Neural progenitor cell (in vitro differentiated cells): Measurements from ENCODE around the gene LHX4. TPM values are rescaled to one million over a fixed set of nuclear protein-coding genes. Genes with fewer than 3 reads are reported as not detected.

Source experiments
- DNase-seq: peaks from one replicate; pipeline ENCODE4 v3.0.0-alpha.2; 2016; ENCODE audit warnings: low spot score
- H2AFZ ChIP-seq: fragments of 200-600 bp; sonication (generic); replicated peaks from 2 replicates; pipeline ENCODE4 v1.6.1; 2016; ENCODE audit warnings: antibody characterized with exemption
- H3F3A ChIP-seq: fragments of 200-600 bp; sonication (generic); 2 replicates; pipeline ENCODE4 v1.6.1; 2016; ENCODE audit warnings: antibody characterized with exemption, low read depth
- H3K27ac ChIP-seq: fragments of 200-600 bp; sonication (generic); 2 replicates; pipeline ENCODE4 v1.5.1; 2016; ENCODE audit warnings: mild to moderate bottlenecking
- H3K27me3 ChIP-seq: fragments of 200-600 bp; sonication (generic); 2 replicates; pipeline ENCODE4 v1.6.1; 2016; ENCODE audit warnings: mild to moderate bottlenecking, moderate library complexity
- H3K36me3 ChIP-seq: fragments of 200-600 bp; sonication (generic); 2 replicates; pipeline ENCODE4 v1.5.1; 2016
- H3K4me1 ChIP-seq: fragments of 200-600 bp; sonication (generic); 2 replicates; pipeline ENCODE4 v1.6.1; 2016; ENCODE audit warnings: mixed run types
- H3K4me2 ChIP-seq: fragments of 200-600 bp; sonication (generic); 2 replicates; pipeline ENCODE4 v1.6.1; 2016
- H3K4me3 ChIP-seq: fragments of 200-600 bp; sonication (generic); 2 replicates; pipeline ENCODE4 v1.5.1; 2016
- H3K79me2 ChIP-seq: fragments of 200-600 bp; sonication (generic); 2 replicates; pipeline ENCODE4 v1.6.1; 2016; ENCODE audit warnings: low read depth
- H3K9ac ChIP-seq: fragments of 200-600 bp; sonication (generic); 2 replicates; pipeline ENCODE4 v1.6.1; 2016
- H3K9me3 ChIP-seq: fragments of 200-600 bp; sonication (generic); 2 replicates; pipeline ENCODE4 v1.5.1; 2016; ENCODE audit warnings: low read depth
- H4K20me1 ChIP-seq: fragments of 200-600 bp; sonication (generic); 2 replicates; pipeline ENCODE4 v1.6.1; 2016; ENCODE audit warnings: low read depth
- H3K27ac Mint-ChIP-seq: 3 replicates; pipeline ENCODE4 v1.8.0; 2021; ENCODE audit warnings: mixed read lengths
- H3K27me3 Mint-ChIP-seq: 2 replicates; pipeline ENCODE4 v1.8.0; 2022; ENCODE audit warnings: low read depth, mild to moderate bottlenecking, inconsistent platforms, moderate library complexity, mixed read lengths; ENCODE audit not compliant: insufficient read depth
- H3K36me3 Mint-ChIP-seq: 3 replicates; pipeline ENCODE4 v1.8.0; 2021; ENCODE audit warnings: mixed read lengths
- H3K4me1 Mint-ChIP-seq: 3 replicates; pipeline ENCODE4 v1.8.0; 2021; ENCODE audit warnings: mixed read lengths
- H3K4me3 Mint-ChIP-seq: 3 replicates; pipeline ENCODE4 v1.8.0; 2021; ENCODE audit warnings: mild to moderate bottlenecking, moderate library complexity, mixed read lengths
- H3K9me3 Mint-ChIP-seq: 3 replicates; pipeline ENCODE4 v1.8.0; 2020; ENCODE audit warnings: mixed read lengths
- CTCF ChIP-seq: fragments of 200-600 bp; sonication (generic); IDR thresholded peaks from 2 replicates; pipeline ENCODE4 v1.5.1; 2017; ENCODE audit warnings: antibody characterized with exemption, mild to moderate bottlenecking
- EZH2 ChIP-seq: fragments of 200-600 bp; sonication (generic); IDR thresholded peaks from 2 replicates; pipeline ENCODE4 v1.6.1; 2017; ENCODE audit warnings: antibody characterized with exemption, mild to moderate bottlenecking, moderate library complexity
- EZH2phosphoT487 ChIP-seq: fragments of 200-600 bp; sonication (generic); IDR thresholded peaks from 2 replicates; pipeline ENCODE4 v1.6.1; 2017; ENCODE audit warnings: antibody characterized with exemption
- total RNA-seq: library from RNA; depleted of rRNA; stranded (reverse); fragments of >200 nt; gene quantifications from 2 replicates; pipeline ENCODE4 v1.2.3, GENCODE V29; 2015; ENCODE audit warnings: low replicate concordance

Gene LHX4
- total RNA-seq, 1 donor from 2014 or later, result not detected

DNA sequence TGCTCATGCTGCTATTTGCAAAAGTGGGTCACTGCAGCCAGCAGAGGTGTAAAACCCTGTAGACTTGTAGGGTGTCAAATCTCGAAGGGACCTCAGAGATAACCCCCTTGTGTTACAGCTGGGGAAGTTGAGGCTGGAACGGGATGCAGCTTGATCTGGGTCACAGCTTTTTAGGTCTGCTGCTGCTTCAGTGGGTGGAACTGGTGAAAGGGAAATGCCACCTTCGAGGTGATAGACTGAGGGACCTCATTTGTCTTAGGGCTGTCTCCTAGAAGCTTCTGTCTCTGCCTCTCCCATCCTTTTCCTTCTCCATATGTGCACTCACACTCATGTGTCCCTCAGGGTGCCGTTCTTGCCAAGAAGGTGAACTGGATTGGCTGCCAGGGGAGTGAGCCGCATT is 40.0 kb upstream of the LHX4 start:
- peaks cover 2% of the 10 kb centered on the region for H3K4me1 Mint-ChIP-seq
- H3K27ac Mint-ChIP-seq, result no peak overlapping the region
- Histone ChIP-seq H3F3A (no peaks in the 10 kb centered on the region), H3K4me2 (no peak overlapping the region), H3K79me2 (no peaks in the 10 kb centered on the region), H2AFZ (no peak overlapping the region), H3K4me1 (no peaks in the 10 kb centered on the region), H3K27me3 (no peaks in the 10 kb centered on the region), H4K20me1 (peaks cover 4% of the 10 kb centered on the region), H3K9ac (no peak overlapping the region), H3K4me3 (no peak overlapping the region), H3K36me3 (no peaks in the 10 kb centered on the region), H3K27ac (no peak overlapping the region), H3K9me3 (no peaks in the 10 kb centered on the region)
- H3K4me3 Mint-ChIP-seq, result no peak overlapping the region
- DNase-seq, result no peak
- H3K9me3 Mint-ChIP-seq, result no peaks in the 10 kb centered on the region
- TF ChIP-seq EZH2phosphoT487, result no peak
- TF ChIP-seq CTCF, result no peak
- no peak for TF ChIP-seq EZH2
- peaks cover 13% of the 10 kb centered on the region for H3K27me3 Mint-ChIP-seq
- H3K36me3 Mint-ChIP-seq, result peaks cover 9% of the 10 kb centered on the region

GRCh38 chr1:180192172-180192571 is 37.9 kb upstream of the LHX4 start:
- peaks cover 8% of the 10 kb centered on the region for H3K4me1 Mint-ChIP-seq
- peaks cover 9% of the 10 kb centered on the region for H4K20me1 ChIP-seq

DNA sequence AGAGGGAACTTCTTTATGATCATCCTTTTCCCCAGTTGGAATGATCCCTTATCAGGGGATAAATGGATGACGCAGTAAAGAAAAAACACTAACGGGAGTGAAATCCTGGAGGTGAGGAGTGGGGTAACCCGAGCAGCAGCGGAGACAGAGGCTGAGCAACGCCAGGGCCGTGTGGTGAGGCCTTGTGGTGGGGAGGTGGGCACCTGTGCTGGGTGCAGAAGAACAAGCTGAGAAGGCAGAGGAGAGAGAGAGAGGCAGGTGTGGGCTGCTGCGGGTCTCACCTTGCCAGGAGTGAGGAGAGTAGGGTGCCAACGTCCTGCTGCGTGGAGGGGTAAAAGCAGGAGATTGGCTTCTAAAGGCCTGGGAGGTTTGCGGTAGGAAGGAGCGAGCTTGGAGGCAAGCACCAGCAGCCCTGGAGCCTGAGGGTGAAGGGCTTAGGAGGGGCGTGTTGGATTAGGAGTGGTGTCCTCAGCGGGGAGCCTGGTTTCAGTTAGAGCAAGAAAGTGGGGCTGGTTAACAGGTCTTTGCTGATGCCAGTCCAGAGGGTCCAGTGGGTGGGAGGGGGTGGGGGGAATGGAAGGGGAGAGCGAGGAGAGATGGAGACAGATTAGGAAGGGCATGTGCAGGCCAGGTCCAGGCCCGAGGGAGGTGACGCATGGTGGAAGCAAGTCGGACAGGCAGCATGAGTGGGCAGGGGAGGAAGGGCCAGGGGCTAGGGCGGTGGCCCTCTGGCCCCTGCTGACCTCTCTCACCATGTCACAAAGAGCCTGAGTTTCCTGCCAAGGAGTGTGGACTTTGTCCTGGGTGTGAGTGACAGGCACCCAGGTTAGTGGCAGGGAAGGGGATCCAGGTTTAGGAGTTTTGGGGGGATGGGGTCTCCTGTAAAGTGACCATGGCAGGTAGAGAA is 36.7 kb upstream of the LHX4 start:
- no peak overlapping the region for H3K9ac ChIP-seq
- TF ChIP-seq CTCF (no peak), EZH2 (no peak), EZH2phosphoT487 (no peak)
- no peak overlapping the region for H3K4me3 ChIP-seq
- H3K27ac Mint-ChIP-seq, result no peak overlapping the region
- H3K79me2 ChIP-seq, result no peaks in the 10 kb centered on the region
- H3K36me3 Mint-ChIP-seq, result peaks cover 13% of the 10 kb centered on the region
- no peaks in the 10 kb centered on the region for H3K27me3 ChIP-seq
- H2AFZ ChIP-seq, result no peak overlapping the region
- H3K9me3 ChIP-seq, result no peaks in the 10 kb centered on the region
- no peak for DNase-seq
- H3K4me1 Mint-ChIP-seq, result peaks cover 15% of the 10 kb centered on the region
- peaks cover 15% of the 10 kb centered on the region for H3K27me3 Mint-ChIP-seq
- H3K4me1 ChIP-seq, result peaks cover 14% of the 10 kb centered on the region
- H3K9me3 Mint-ChIP-seq, result no peaks in the 10 kb centered on the region
- H3K4me2 ChIP-seq, result no peak overlapping the region
- H3F3A ChIP-seq, result peaks cover 5% of the 10 kb centered on the region
- H3K27ac ChIP-seq, result no peak overlapping the region
- peaks cover 21% of the 10 kb centered on the region for H4K20me1 ChIP-seq
- H3K4me3 Mint-ChIP-seq, result no peak overlapping the region
- no peaks in the 10 kb centered on the region for H3K36me3 ChIP-seq

More at GRCh38 chr1:180192172-180192571, 37.9 kb upstream of the LHX4 start:
- Histone ChIP-seq H3K27ac (no peak overlapping the region), H3K4me2 (no peak overlapping the region), H3K4me1 (peaks cover 3% of the 10 kb centered on the region), H3K79me2 (no peaks in the 10 kb centered on the region), H3K9ac (no peak overlapping the region), H3K36me3 (no peaks in the 10 kb centered on the region), H3F3A (no peaks in the 10 kb centered on the region), H3K27me3 (no peaks in the 10 kb centered on the region), H3K9me3 (no peaks in the 10 kb centered on the region), H3K4me3 (no peak overlapping the region), H2AFZ (no peak overlapping the region)
- DNase-seq, result no peak
- H3K36me3 Mint-ChIP-seq, result peaks cover 13% of the 10 kb centered on the region
- no peak overlapping the region for H3K27ac Mint-ChIP-seq
- TF ChIP-seq CTCF, result no peak
- TF ChIP-seq EZH2phosphoT487, result no peak
- no peak for TF ChIP-seq EZH2
- no peak overlapping the region for H3K4me3 Mint-ChIP-seq
- H3K27me3 Mint-ChIP-seq, result peaks cover 15% of the 10 kb centered on the region
- H3K9me3 Mint-ChIP-seq, result no peaks in the 10 kb centered on the region
